H9 (cell line): Measurements from ENCODE around the gene ONECUT1. TPM values are rescaled to one million over a fixed set of nuclear protein-coding genes. Genes with fewer than 3 reads are reported as not detected.

ENCODE experiments used
- DNase-seq: peaks from one replicate; pipeline ENCODE4 v3.0.0-alpha.2; 2017
- H2AFZ ChIP-seq: one replicate; pipeline ENCODE4 v1.6.1; 2013; ENCODE audit warnings: mild to moderate bottlenecking, low read length, control low read depth, moderate library complexity
- H2AK5ac ChIP-seq: 2 replicates; pipeline ENCODE4 v1.6.1; 2013; ENCODE audit warnings: low read length, control low read depth, mixed read lengths; ENCODE audit not compliant: insufficient read length
- H2BK120ac ChIP-seq: one replicate; pipeline ENCODE4 v1.6.1; 2013; ENCODE audit warnings: low read depth, mild to moderate bottlenecking, low read length, control low read depth, inconsistent platforms; ENCODE audit not compliant: poor library complexity, severe bottlenecking
- H2BK12ac ChIP-seq: 2 replicates; pipeline ENCODE4 v1.6.1; 2013; ENCODE audit warnings: low read length, control low read depth, mixed read lengths, low read depth; ENCODE audit not compliant: insufficient read length
- H2BK15ac ChIP-seq: 2 replicates; pipeline ENCODE4 v1.6.1; 2013; ENCODE audit warnings: low read depth, low read length, control low read depth
- H2BK20ac ChIP-seq: one replicate; pipeline ENCODE4 v1.6.1; 2013; ENCODE audit warnings: low read depth, mild to moderate bottlenecking, low read length, control low read depth, inconsistent platforms; ENCODE audit not compliant: poor library complexity, severe bottlenecking
- H2BK5ac ChIP-seq: 2 replicates; pipeline ENCODE4 v1.6.1; 2013; ENCODE audit warnings: low read length, control low read depth, mixed read lengths; ENCODE audit not compliant: insufficient read length
- H3K14ac ChIP-seq: 2 replicates; pipeline ENCODE4 v1.6.1; 2013; ENCODE audit warnings: low read length, control low read depth; ENCODE audit not compliant: insufficient read depth
- H3K18ac ChIP-seq: 2 replicates; pipeline ENCODE4 v1.6.1; 2013; ENCODE audit warnings: low read depth, mild to moderate bottlenecking, mixed read lengths, low read length, control low read depth; ENCODE audit not compliant: insufficient read length
- H3K23ac ChIP-seq: 2 replicates; pipeline ENCODE4 v1.6.1; 2013; ENCODE audit warnings: low read length, control low read depth, mixed read lengths, low read depth; ENCODE audit not compliant: insufficient read length
- H3K23me2 ChIP-seq: 2 replicates; pipeline ENCODE4 v1.6.1; 2013; ENCODE audit warnings: low read depth, mild to moderate bottlenecking, mixed read lengths, low read length, control low read depth; ENCODE audit not compliant: insufficient read length, poor library complexity, severe bottlenecking
- H3K27ac ChIP-seq: 2 replicates; pipeline ENCODE4 v1.5.1; 2013; ENCODE audit warnings: low read length, control low read depth, mixed read lengths, low read depth; ENCODE audit not compliant: insufficient read length
- H3K27me3 ChIP-seq: 2 replicates; pipeline ENCODE4 v1.6.1; 2013; ENCODE audit warnings: low read length, control low read depth, inconsistent platforms; ENCODE audit not compliant: insufficient read depth
- H3K4ac ChIP-seq: 2 replicates; pipeline ENCODE4 v1.6.1; 2013; ENCODE audit warnings: low read depth, mild to moderate bottlenecking, control low read depth, inconsistent platforms, low read length, moderate library complexity
- H3K4me1 ChIP-seq: 2 replicates; pipeline ENCODE4 v1.6.1; 2013; ENCODE audit warnings: low read length, control low read depth, inconsistent platforms; ENCODE audit not compliant: insufficient read depth
- H3K4me2 ChIP-seq: 2 replicates; pipeline ENCODE4 v1.6.1; 2013; ENCODE audit warnings: low read length, control low read depth, mixed read lengths; ENCODE audit not compliant: insufficient read length, insufficient read depth
- H3K56ac ChIP-seq: 2 replicates; pipeline ENCODE4 v1.6.1; 2013; ENCODE audit warnings: low read depth, mild to moderate bottlenecking, mixed read lengths, low read length, control low read depth; ENCODE audit not compliant: insufficient read length
- H3K79me1 ChIP-seq: 2 replicates; pipeline ENCODE4 v1.6.1; 2013; ENCODE audit warnings: low read depth, mild to moderate bottlenecking, moderate library complexity, low read length, control low read depth, inconsistent platforms; ENCODE audit not compliant: insufficient read depth, poor library complexity, severe bottlenecking
- H3K79me2 ChIP-seq: 2 replicates; pipeline ENCODE4 v1.6.1; 2013; ENCODE audit warnings: low read length, control low read depth, inconsistent platforms; ENCODE audit not compliant: insufficient read depth
- H3K9ac ChIP-seq: 2 replicates; pipeline ENCODE4 v1.6.1; 2013; ENCODE audit warnings: low read length, control low read depth, mixed read lengths; ENCODE audit not compliant: insufficient read length; ENCODE audit errors: extremely low read depth
- H3K9me3 ChIP-seq: one replicate; pipeline ENCODE4 v1.6.1; 2013; ENCODE audit warnings: low read depth, low read length, inconsistent platforms; ENCODE audit not compliant: control insufficient read depth
- H3T11ph ChIP-seq: one replicate; pipeline ENCODE4 v1.6.1; 2013; ENCODE audit warnings: mild to moderate bottlenecking, low read length, control low read depth, inconsistent platforms
- H4K20me1 ChIP-seq: one replicate; pipeline ENCODE4 v1.6.1; 2013; ENCODE audit not compliant: control insufficient read depth, insufficient read length, insufficient read depth
- H4K5ac ChIP-seq: 2 replicates; pipeline ENCODE4 v1.6.1; 2013; ENCODE audit warnings: low read depth, mild to moderate bottlenecking, mixed read lengths, low read length, control low read depth; ENCODE audit not compliant: insufficient read length
- H4K8ac ChIP-seq: replicated peaks from 2 replicates; pipeline ENCODE4 v1.6.1; 2013; ENCODE audit warnings: low read length, control low read depth, mixed read lengths, low read depth; ENCODE audit not compliant: insufficient read length
- H4K91ac ChIP-seq: 2 replicates; pipeline ENCODE4 v1.6.1; 2013; ENCODE audit warnings: low read depth, mild to moderate bottlenecking, moderate library complexity, mixed read lengths, low read length, control low read depth; ENCODE audit not compliant: insufficient read length
- H3K27ac Mint-ChIP-seq, 3 experiments: 2 replicates in 2 of 3; 3 replicates in 1 of 3; pipeline ENCODE4 v1.8.0; 2020 to 2021; ENCODE audit warnings: mixed read lengths in 3 of 3, mild to moderate bottlenecking in 1 of 3, moderate library complexity in 1 of 3
- H3K27me3 Mint-ChIP-seq: 2 replicates; pipeline ENCODE4 v1.8.0; 2021; ENCODE audit warnings: low read depth, mild to moderate bottlenecking, moderate library complexity, mixed read lengths
- H3K36me3 Mint-ChIP-seq, 3 experiments: 2 replicates in 2 of 3; 3 replicates in 1 of 3; pipeline ENCODE4 v1.8.0; 2020 to 2021; ENCODE audit warnings: low read depth in 3 of 3, mixed read lengths in 3 of 3; ENCODE audit not compliant: insufficient read depth in 1 of 3
- H3K4me1 Mint-ChIP-seq, 2 experiments: 2 replicates each; pipeline ENCODE4 v1.8.0; 2020; ENCODE audit warnings: mixed read lengths in 2 of 2
- H3K4me3 Mint-ChIP-seq, 2 experiments: 2 replicates in 1 of 2; 3 replicates in 1 of 2; pipeline ENCODE4 v1.8.0; 2020 to 2021; ENCODE audit warnings: mild to moderate bottlenecking in 2 of 2, mixed read lengths in 2 of 2, moderate library complexity in 1 of 2
- H3K9me3 Mint-ChIP-seq, 2 experiments: 2 replicates in 1 of 2; 3 replicates in 1 of 2; pipeline ENCODE4 v1.8.0; 2020; ENCODE audit warnings: mild to moderate bottlenecking in 2 of 2, mixed read lengths in 2 of 2, moderate library complexity in 1 of 2
- CTCF ChIP-seq: fragments of 200-600 bp; sonication (generic); conservative IDR thresholded peaks from 3 replicates; pipeline ENCODE4 v1.8.0; 2021; ENCODE audit warnings: antibody characterized with exemption, mild to moderate bottlenecking
- WGBS: extraction: QIAGEN DNeasy Blood & Tissue Kit; methylation state at CpG from one replicate; pipeline ENCODE4 v1.1.7; 2013; ENCODE audit warnings: missing lambda C conversion rate, low lambda C conversion rate, mixed read lengths; ENCODE audit not compliant: insufficient read length; ENCODE audit errors: extremely low coverage; 5-methylcytosine and 5-hydroxymethylcytosine counted together
- total RNA-seq: library from RNA; stranded (reverse); gene quantifications from 2 replicates; pipeline ENCODE4 v1.2.1, GENCODE V29; 2021

The ONECUT1 gene
- total RNA-seq, 1 experiment from 2014 or later, result 14.1 TPM

- H3K27me3 Mint-ChIP-seq, result no peaks in the 10 kb centered on the region; the same call in 1 of the 2 replicates
- TF ChIP-seq CTCF, result no peak
Observed at GRCh38 chr15:52731732-52732470, 58.2 kb downstream of the ONECUT1 start.

More at GRCh38 chr15:52731732-52732470, 58.2 kb downstream of the ONECUT1 start:
- Mint-ChIP-seq H3K9me3 (no peaks in the 10 kb centered on the region; a peak in 3 of 5 replicates), H3K4me1 (peaks cover 17 to 24% of the 10 kb centered on the region in 2 experiments), H3K36me3 (no peaks in the 10 kb centered on the region), H3K4me3 (no peak overlapping the region), H3K27ac (0 out of 7 replicates have a peak overlapping the region, but pooled peaks of 1 of the 3 experiments have one; percentile 1)
- Histone ChIP-seq H3K4me2 (no peak overlapping the region), H3K79me1 (no peaks in the 10 kb centered on the region), H4K20me1 (no peaks in the 10 kb centered on the region), H3T11ph (no peak overlapping the region), H3K27me3 (no peaks in the 10 kb centered on the region), H3K9ac (no peak overlapping the region), H4K91ac (no peak overlapping the region), H3K23ac (no peak overlapping the region), H4K8ac (no peak overlapping the region), H2AFZ (no peak overlapping the region), H4K5ac (no peak overlapping the region), H2BK20ac (no peak overlapping the region), H3K79me2 (no peaks in the 10 kb centered on the region), H2BK15ac (no peak overlapping the region), H3K14ac (no peak overlapping the region), H2BK12ac (no peak overlapping the region), H3K56ac (no peak overlapping the region), H3K4me1 (peaks cover 2% of the 10 kb centered on the region; the same call in 1 of the 2 replicates), H2AK5ac (no peak overlapping the region), H3K9me3 (no peaks in the 10 kb centered on the region), H3K4ac (no peak overlapping the region), H3K27ac (no peak overlapping the region), H3K23me2 (no peaks in the 10 kb centered on the region), H2BK120ac (no peak overlapping the region), H2BK5ac (no peak overlapping the region), H3K18ac (no peak overlapping the region)
- WGBS, result no CpG with 5 or more reads among the region's 2 CpGs
- DNase-seq, result no peak
